WTC11 (cell line): ENCODE data around the gene MAP4K3. TPM values are rescaled to one million over a fixed set of nuclear protein-coding genes. Genes with fewer than 3 reads are reported as not detected.
A peak's percentile ranks its signal among the peaks of the same experiment; 100 is the strongest.

ENCODE experiments used
- ATAC-seq: fragments of 200-7000 bp; cut with Tn5 transposase; 2 replicates; pipeline ENCODE4 v1.10.0; 2021; ENCODE audit warnings: mild to moderate bottlenecking, moderate library complexity
- CTCF ChIA-PET: fragments of 300-600 bp; sonication (Branson Sonifier 250); formaldehyde crosslinking; loops from one replicate; lab custom pipeline; 2021; ENCODE audit warnings: antibody characterized with exemption; lab: Charles Lee
- POLR2A ChIA-PET: fragments of 350-600 bp; sonication (Branson Sonifier 250); formaldehyde crosslinking; loops from one replicate; lab custom pipeline; 2021; ENCODE audit warnings: antibody characterized with exemption; lab: Charles Lee
- DNase-seq: peaks from one replicate; pipeline ENCODE4 v3.0.0; 2021; ENCODE audit warnings: low spot score
- H3K27ac Mint-ChIP-seq: 2 replicates; pipeline ENCODE4 v1.8.0; 2021; ENCODE audit warnings: mixed read lengths
- H3K27me3 Mint-ChIP-seq: 2 replicates; pipeline ENCODE4 v1.8.0; 2021; ENCODE audit warnings: low read depth, mild to moderate bottlenecking, moderate library complexity, mixed read lengths
- H3K36me3 Mint-ChIP-seq: 2 replicates; pipeline ENCODE4 v1.8.0; 2021; ENCODE audit warnings: mixed read lengths
- H3K4me1 Mint-ChIP-seq: 2 replicates; pipeline ENCODE4 v1.8.0; 2022; ENCODE audit warnings: mixed read lengths
- H3K4me3 Mint-ChIP-seq: 2 replicates; pipeline ENCODE4 v1.8.0; 2021; ENCODE audit warnings: mild to moderate bottlenecking, moderate library complexity, mixed read lengths
- H3K9me3 Mint-ChIP-seq: 2 replicates; pipeline ENCODE4 v1.8.0; 2021; ENCODE audit warnings: mixed read lengths
- CREB1 ChIP-seq: sonication (generic); formaldehyde crosslinking; IDR thresholded peaks from 2 replicates; pipeline ENCODE4 v1.8.0; 2023; ENCODE audit warnings: mild to moderate bottlenecking, missing genetic modification reagents
- FOXJ3 ChIP-seq: sonication (generic); formaldehyde crosslinking; IDR thresholded peaks from 2 replicates; pipeline ENCODE4 v1.9.0; 2021; ENCODE audit warnings: missing genetic modification reagents, mild to moderate bottlenecking, borderline replicate concordance
- FOXP1 ChIP-seq: sonication (generic); formaldehyde crosslinking; IDR thresholded peaks from 2 replicates; pipeline ENCODE4 v1.8.0; 2022; ENCODE audit warnings: missing genetic modification reagents, mild to moderate bottlenecking, moderate library complexity, borderline replicate concordance
- JUN ChIP-seq: sonication (generic); formaldehyde crosslinking; IDR thresholded peaks from 2 replicates; pipeline ENCODE4 v1.8.0; 2023; ENCODE audit warnings: mild to moderate bottlenecking, missing genetic modification reagents
- KAT7 ChIP-seq: sonication (generic); formaldehyde crosslinking; IDR thresholded peaks from 2 replicates; pipeline ENCODE4 v1.8.1; 2023; ENCODE audit warnings: missing genetic modification reagents, mild to moderate bottlenecking, borderline replicate concordance
- NR2C2 ChIP-seq: sonication (generic); formaldehyde crosslinking; IDR thresholded peaks from 2 replicates; pipeline ENCODE4 v1.8.0; 2022; ENCODE audit warnings: mild to moderate bottlenecking, missing genetic modification reagents
- PRDM15 ChIP-seq: sonication (generic); formaldehyde crosslinking; IDR thresholded peaks from 2 replicates; pipeline ENCODE4 v1.8.0; 2022; ENCODE audit warnings: missing genetic modification reagents
- TCF7 ChIP-seq: sonication (generic); formaldehyde crosslinking; IDR thresholded peaks from 2 replicates; pipeline ENCODE4 v1.8.0; 2022; ENCODE audit warnings: mild to moderate bottlenecking, low read depth, missing genetic modification reagents, moderate library complexity
- TP53 ChIP-seq: sonication (generic); formaldehyde crosslinking; IDR thresholded peaks from 2 replicates; pipeline ENCODE4 v1.8.1; 2023; ENCODE audit warnings: mild to moderate bottlenecking, missing genetic modification reagents
- ZNF232 ChIP-seq: sonication (generic); formaldehyde crosslinking; IDR thresholded peaks from 2 replicates; pipeline ENCODE4 v1.8.0; 2022; ENCODE audit warnings: mild to moderate bottlenecking, missing genetic modification reagents
- ZNF263 ChIP-seq: sonication (generic); formaldehyde crosslinking; IDR thresholded peaks from 2 replicates; pipeline ENCODE4 v1.8.1; 2022; ENCODE audit warnings: low read depth, mild to moderate bottlenecking, moderate library complexity, missing genetic modification reagents
- ZNF317 ChIP-seq: sonication (generic); formaldehyde crosslinking; IDR thresholded peaks from 2 replicates; pipeline ENCODE4 v1.8.1; 2023; ENCODE audit warnings: low read depth, mild to moderate bottlenecking, moderate library complexity, missing genetic modification reagents, borderline replicate concordance
- ZNF512 ChIP-seq: sonication (generic); formaldehyde crosslinking; IDR thresholded peaks from 2 replicates; pipeline ENCODE4 v1.8.1; 2022; ENCODE audit warnings: missing genetic modification reagents, borderline replicate concordance
- ZNF671 ChIP-seq: fragments of 250-450 bp; sonication (Bioruptor Pico); IDR thresholded peaks from 2 replicates; pipeline ENCODE4 v1.8.0; 2021; ENCODE audit warnings: mild to moderate bottlenecking
- ZSCAN18 ChIP-seq: fragments of 250-450 bp; sonication (Bioruptor Pico); IDR thresholded peaks from 2 replicates; pipeline ENCODE4 v2.1.2; 2022; ENCODE audit warnings: mild to moderate bottlenecking, moderate library complexity
- total RNA-seq: library from RNA; stranded (reverse); gene quantifications from 3 replicates; pipeline ENCODE4 v1.2.3, GENCODE V29; 2021
- TF ChIP-seq, protein P1 (sequence below): sonication (generic); formaldehyde crosslinking; conservative IDR thresholded peaks from 2 replicates; pipeline ENCODE4 v1.8.1; 2022; ENCODE audit warnings: mild to moderate bottlenecking, missing genetic modification reagents
- TF ChIP-seq, protein P2 (sequence below): sonication (generic); formaldehyde crosslinking; IDR thresholded peaks from 2 replicates; pipeline ENCODE4 v1.8.1; 2022; ENCODE audit warnings: low read depth, missing genetic modification reagents, borderline replicate concordance
- TF ChIP-seq, protein P3 (sequence below): sonication (generic); formaldehyde crosslinking; IDR thresholded peaks from 2 replicates; pipeline ENCODE4 v1.8.1; 2023; ENCODE audit warnings: mild to moderate bottlenecking, missing genetic modification reagents
- TF ChIP-seq, protein P4 (sequence below): sonication (generic); formaldehyde crosslinking; IDR thresholded peaks from 2 replicates; pipeline ENCODE4 v1.8.0; 2022; ENCODE audit warnings: mild to moderate bottlenecking, missing genetic modification reagents

The MAP4K3 gene
- total RNA-seq, 1 experiment from 2014 or later, result 73.2 TPM

GRCh38 chr2:39470580-39470979 is 33.5 kb upstream of the MAP4K3 start:
- H3K27me3 Mint-ChIP-seq, result no peaks in the 10 kb centered on the region
- CTCF ChIA-PET, result no interaction called here
- peaks cover 44% of the 10 kb centered on the region for H3K4me1 Mint-ChIP-seq
- DNase-seq (no peak), ATAC-seq (no peak)
- H3K4me3 Mint-ChIP-seq, result no peak overlapping the region
- no peaks in the 10 kb centered on the region for H3K9me3 Mint-ChIP-seq
- TF ChIP-seq FOXP1 (no peak), ZNF512 (CRISPR knock-in tag) (no peak), NR2C2 (CRISPR knock-in tag) (no peak), ZNF232 (no peak), ZNF317 (CRISPR knock-in tag) (no peak), KAT7 (CRISPR knock-in tag) (no peak), TP53 (CRISPR knock-in tag) (no peak), ZNF671 (CRISPR knock-in tag) (no peak), TCF7 (CRISPR knock-in tag) (no peak), CREB1 (CRISPR knock-in tag) (no peak), JUN (CRISPR knock-in tag) (no peak), FOXJ3 (no peak), PRDM15 (CRISPR knock-in tag) (no peak), ZSCAN18 (no peak), ZNF263 (CRISPR knock-in tag) (no peak)
- TF ChIP-seq, protein P1, sequence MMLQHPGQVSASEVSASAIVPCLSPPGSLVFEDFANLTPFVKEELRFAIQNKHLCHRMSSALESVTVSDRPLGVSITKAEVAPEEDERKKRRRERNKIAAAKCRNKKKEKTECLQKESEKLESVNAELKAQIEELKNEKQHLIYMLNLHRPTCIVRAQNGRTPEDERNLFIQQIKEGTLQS (CRISPR knock-in tag), result no peak
- TF ChIP-seq, protein P2, sequence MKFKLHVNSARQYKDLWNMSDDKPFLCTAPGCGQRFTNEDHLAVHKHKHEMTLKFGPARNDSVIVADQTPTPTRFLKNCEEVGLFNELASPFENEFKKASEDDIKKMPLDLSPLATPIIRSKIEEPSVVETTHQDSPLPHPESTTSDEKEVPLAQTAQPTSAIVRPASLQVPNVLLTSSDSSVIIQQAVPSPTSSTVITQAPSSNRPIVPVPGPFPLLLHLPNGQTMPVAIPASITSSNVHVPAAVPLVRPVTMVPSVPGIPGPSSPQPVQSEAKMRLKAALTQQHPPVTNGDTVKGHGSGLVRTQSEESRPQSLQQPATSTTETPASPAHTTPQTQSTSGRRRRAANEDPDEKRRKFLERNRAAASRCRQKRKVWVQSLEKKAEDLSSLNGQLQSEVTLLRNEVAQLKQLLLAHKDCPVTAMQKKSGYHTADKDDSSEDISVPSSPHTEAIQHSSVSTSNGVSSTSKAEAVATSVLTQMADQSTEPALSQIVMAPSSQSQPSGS (CRISPR knock-in tag), result no peak
- TF ChIP-seq, protein P3, sequence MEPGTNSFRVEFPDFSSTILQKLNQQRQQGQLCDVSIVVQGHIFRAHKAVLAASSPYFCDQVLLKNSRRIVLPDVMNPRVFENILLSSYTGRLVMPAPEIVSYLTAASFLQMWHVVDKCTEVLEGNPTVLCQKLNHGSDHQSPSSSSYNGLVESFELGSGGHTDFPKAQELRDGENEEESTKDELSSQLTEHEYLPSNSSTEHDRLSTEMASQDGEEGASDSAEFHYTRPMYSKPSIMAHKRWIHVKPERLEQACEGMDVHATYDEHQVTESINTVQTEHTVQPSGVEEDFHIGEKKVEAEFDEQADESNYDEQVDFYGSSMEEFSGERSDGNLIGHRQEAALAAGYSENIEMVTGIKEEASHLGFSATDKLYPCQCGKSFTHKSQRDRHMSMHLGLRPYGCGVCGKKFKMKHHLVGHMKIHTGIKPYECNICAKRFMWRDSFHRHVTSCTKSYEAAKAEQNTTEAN (CRISPR knock-in tag), result no peak
- TF ChIP-seq, protein P4, sequence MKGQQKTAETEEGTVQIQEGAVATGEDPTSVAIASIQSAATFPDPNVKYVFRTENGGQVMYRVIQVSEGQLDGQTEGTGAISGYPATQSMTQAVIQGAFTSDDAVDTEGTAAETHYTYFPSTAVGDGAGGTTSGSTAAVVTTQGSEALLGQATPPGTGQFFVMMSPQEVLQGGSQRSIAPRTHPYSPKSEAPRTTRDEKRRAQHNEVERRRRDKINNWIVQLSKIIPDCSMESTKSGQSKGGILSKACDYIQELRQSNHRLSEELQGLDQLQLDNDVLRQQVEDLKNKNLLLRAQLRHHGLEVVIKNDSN (CRISPR knock-in tag), result no peak
- peaks cover 3% of the 10 kb centered on the region; the same call in 1 of the 2 replicates for H3K36me3 Mint-ChIP-seq
- POLR2A ChIA-PET, result no interaction called here
- peak overlapping the region; percentile 25; the same call in 1 of the 2 replicates for H3K27ac Mint-ChIP-seq
